ENCODE measurements around the gene HEATR5A.
"Not testable (repeated sequence)": the region's sequence is repeated elsewhere in the genome, so short reads cannot be mapped to it uniquely, and the experiment has no call there.

HEATR5A gene

DNA sequence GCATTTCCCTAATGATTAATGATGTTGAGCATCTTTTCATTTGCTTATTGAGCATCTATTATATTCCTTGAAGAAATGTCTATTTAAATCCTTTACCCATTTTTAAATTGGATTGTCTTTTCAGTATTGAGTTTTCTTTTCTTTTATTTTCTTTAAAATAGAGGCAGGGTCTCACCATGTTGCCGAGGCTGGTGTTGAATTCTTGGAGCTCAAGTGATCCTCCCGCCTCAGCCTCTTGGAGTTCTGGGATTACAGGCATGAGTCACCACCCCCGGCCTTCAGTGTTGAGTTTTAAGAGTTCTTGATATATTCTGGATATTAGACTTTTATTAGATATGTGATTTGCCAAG is 139.5 kb downstream of the HEATR5A start:
- no peak for DNase-seq

- no peak for DNase-seq
Observed at GRCh38 chr14:31280132-31280870, 140.0 kb downstream of the HEATR5A start.

DNA sequence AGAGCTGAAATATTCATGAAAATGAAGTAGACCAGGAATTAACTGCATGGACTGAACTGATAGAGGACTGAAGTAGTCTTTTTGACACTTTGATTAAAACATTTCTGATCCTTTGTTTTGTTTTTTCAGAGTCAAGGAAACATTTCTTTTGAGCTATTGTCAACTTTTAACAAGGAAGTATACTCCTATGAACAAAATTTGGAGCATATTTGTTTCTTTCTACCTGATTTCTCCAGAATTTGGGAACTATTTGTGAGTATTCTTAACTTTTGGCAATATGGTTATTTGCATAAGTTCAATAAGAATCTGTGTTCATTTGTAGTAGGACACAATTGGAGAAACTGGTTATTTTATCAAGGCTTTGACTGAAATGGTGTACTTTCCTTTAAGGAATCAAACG is 141.5 kb downstream of the HEATR5A start:
- no peak for DNase-seq

DNA sequence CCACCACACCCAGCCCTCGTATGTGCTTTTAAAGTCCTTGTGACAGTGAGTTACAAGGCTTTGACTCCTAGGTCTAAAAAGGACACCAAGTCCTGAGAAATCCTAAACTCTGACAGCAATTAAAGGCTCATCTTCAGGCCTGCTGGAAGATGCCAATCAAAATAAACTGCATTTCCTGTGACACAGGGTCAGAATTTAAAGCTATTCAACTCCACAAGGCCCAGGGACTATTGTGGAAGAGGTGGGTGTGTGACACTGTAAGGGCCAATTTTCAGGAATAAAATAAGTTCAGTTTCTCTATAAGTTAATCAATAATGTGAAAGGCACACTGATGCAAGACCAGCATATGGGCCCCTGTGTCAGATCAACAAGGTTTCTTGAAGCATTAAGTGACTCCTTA is 143.3 kb downstream of the HEATR5A start:
- DNase-seq = no peak

DNA sequence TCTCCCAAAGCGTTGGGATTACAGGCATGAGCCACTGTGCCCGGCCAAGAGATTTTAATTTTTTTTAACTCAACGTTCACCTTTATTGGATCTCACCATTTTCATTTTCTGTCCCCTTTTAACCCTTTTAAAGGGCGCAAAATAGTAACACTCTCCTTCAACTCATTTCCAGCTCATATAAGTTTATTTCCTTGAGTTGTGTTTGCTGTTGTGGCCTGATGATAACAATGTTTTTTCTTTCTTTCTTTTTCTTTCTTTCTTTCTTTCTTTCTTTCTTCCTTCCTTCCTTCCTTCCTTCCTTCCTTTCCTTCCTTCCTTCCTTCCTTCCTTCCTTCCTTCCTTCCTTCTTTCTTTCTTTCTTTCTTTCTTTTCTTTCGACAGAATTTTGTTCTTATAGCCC is 143.9 kb downstream of the HEATR5A start:
- not testable (repeated sequence) for DNase-seq

DNA sequence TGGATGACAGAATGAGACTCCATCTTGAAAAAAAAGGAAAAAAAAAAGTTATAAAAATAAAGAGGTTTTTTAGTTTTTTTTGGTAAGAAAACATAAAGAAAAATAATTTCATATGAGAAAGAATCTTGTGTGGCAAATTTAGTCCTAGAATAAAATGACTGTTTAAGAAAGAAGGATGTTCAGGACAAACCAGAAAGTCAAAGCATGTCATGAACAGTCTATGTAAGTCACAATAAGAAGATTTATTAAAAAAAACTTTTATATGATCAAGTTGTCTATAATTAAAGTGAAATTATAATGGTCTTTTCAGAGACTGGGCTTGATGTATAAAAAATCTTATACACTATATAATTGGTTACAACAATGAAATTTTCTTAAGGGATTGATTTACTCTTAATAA is 144.6 kb downstream of the HEATR5A start:
- DNase-seq = no peak

DNA sequence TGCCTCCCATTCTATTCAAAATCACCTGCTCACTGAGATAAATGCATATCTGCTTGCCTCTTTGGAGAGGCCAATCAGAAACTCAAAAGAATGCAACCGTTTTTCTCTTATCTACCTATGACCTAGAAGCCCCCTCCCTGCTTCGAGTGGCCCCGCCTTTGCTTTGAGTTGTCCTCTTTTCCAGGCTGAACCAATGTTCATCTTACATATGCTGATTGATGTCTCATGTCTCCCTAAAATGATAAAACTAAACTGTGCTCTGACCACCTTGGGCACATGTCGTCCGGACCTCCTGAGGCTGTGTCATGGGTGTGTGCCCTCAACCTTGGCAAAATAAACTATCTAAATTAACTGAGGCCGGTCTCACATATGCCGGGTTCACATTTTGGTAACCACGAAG is 148.7 kb downstream of the HEATR5A start:
- no peak for DNase-seq

DNA sequence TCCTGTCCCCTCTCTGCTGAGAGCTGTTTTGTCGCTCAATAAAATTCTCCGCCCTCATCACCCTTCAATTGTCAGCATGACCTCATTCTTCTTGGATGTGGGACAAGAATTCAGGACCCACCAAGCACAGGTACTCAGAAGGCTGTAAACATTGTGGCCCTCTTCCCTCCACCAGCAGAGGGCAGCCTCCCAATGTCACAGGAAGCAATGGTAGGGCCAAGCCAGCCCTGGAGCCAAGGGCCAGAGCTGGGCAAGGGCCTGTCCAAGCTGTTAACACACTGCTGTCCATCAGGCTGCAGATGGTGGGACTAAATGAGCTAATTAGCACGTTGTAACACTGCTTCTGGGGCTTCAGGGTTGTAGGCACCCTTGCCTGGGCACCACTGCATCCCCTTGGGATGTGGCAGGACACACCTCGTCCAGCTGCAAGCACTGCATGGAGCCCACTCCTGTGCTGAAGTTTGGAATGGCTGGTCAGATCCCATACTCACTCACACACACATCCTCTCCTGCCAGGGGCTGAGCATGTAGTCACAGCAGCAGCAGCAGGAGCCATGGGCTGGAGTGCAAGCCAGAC is 150.1 kb downstream of the HEATR5A start:
- DNase-seq = no peak

GRCh38 chr14:31269634-31270195 is 150.6 kb downstream of the HEATR5A start:
- no peak for DNase-seq

DNA sequence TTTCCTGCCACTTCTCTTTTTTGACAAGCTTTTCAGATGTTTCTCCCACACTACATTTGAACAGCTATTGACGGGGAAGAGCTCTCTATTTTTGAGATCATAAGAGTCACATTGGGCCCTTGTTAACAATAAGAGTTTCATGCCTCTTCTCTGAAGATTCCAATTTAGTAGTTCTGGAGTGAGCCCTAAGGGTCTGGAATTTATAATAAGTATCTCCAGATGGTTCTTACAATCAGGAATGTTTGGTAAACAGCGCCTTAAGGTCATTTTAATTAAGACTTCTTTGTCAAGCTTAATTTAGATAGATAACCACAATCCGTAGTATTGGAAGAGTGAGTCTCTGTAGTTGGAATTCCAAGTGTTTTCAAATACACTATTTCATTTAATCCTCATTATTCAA is 152.1 kb downstream of the HEATR5A start:
- no peak for DNase-seq

DNA sequence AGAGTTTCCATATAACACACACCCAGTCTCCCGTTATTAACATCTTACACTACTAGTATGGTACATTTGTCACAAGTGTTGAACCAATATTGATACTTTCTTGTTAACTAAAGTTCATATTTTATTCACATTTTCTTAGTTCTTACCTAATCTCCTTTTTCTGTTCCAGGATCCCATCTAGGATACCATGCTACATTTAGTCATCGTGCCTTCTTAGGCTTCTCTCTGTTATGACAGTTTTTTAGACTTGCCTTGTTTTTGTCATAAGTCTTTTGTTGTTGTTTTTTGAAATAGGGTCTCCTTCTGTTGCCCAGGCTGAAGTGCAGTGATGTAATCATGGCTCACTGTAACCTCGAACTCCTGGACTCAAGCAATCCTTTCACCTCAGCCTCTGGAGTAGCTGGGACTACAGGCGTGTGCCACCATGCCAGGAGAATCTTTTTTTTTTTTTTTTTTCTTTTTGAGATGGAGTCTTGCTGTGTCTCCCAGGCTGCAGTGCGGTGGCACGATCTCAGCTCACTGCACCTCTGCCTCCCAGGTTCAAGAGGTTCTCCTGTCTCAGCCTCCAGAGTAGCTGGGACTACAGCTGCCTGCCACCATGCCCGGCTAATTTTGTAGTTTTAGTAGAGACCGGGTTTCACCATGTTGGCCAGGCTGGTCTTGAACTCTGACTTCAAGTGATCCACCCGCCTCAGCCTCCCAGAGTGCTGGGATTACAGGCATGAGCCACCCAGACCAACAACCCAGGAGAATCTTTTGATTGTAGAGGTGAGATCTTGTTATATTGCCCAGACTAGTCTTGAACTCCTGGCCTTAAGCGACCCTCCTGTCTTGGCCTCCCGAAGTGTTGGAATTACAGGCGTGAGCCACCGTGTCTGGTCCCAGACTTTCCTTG is 153.7 kb downstream of the HEATR5A start:
- DNase-seq = no peak

DNA sequence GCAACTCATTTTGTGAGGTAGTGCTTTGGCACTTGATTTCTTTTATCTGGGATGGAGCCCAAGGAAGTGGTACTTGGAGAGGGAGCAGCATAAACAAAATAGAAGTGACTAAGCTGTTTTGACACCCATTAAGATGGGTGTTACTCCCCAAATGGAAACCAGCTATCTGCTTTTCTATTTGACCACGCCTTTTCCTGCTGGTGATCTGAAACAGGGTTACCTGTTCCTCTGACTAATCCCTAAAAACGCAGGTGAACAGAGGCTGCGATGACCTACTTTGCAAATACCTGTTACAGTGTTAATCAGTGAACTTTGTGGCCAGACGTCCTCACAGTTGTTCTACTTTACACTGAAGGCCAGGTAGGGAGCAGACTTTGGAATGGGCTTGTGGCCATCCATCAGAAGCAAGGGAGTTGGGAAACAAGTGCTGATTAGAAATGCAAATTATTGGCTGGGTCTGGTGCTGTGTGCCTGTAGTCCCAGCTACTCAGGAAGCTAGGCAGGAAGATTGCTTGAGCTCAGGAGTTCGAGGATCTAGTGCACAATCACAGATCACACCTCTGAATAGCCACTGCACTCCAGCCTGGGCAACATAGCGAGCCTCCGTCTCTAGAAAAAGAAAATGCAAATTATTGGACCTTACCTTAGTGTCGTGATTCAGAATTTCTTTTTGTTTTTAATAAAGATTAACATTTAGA is 154.5 kb downstream of the HEATR5A start:
- no peak for DNase-seq

DNA sequence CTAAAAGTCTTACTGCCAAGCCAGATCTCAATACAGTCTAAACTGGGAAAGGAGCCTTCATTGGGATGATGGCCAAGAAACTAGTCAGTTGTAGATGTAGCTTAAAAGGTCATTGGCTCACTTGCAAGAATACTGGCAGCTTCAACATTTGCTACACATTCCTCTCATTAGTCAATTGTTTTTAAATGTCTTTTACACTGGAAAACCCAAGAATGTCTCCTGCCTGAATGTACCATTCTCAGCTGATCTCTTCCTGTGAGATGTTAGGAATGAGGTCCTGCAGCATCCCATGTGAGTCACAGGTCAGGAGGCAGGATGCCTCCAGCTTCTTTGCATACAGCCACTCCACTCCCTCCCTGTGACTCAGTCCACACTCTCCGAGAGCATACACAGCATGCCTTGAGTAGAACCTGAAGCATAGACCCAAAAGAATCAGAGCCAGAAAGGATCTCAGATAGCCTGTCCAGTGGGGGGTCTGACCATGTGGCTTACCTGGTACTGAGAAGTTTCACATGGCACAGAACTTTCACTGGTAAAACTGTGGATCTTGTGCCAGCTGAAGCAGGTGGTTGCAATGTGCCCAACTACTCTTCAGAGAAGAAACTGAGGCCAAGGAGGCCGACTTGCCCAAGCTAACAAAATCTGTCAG is 156.7 kb downstream of the HEATR5A start:
- DNase-seq = peak in 3 of 14 donors; percentile 0 to 14 (median 2)

- DNase-seq = peak in 1 of 14 donors; percentile 1
Observed at GRCh38 chr14:31261859-31262731, 158.3 kb downstream of the HEATR5A start.

GRCh38 chr14:31261523-31261858 is 158.9 kb downstream of the HEATR5A start:
- DNase-seq = no peak

DNA sequence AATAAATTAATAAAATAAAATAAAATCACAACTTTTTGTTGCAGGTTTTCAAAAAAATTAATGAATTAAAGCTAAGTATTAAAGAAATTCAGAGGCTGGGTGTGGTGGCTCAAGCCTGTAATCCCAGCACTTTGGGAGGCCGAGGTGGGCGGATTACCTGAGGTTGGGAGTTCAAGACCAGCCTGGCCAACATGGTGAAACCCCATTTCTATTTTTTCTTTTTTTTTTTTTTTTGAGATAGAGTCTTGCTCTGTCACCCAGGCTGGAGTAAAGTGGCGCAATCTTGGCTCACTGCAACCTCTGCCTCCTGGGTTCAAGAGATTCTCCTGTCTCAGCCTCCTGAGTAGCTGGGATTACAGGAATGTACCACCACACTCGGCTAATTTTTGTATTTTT is 161.3 kb downstream of the HEATR5A start:
- not testable (repeated sequence) for DNase-seq

GRCh38 chr14:31258427-31259039 is 161.8 kb downstream of the HEATR5A start:
- no peak for DNase-seq

- DNase-seq = not testable (repeated sequence)
Observed at GRCh38 chr14:31257554-31258426, 162.6 kb downstream of the HEATR5A start.

DNA sequence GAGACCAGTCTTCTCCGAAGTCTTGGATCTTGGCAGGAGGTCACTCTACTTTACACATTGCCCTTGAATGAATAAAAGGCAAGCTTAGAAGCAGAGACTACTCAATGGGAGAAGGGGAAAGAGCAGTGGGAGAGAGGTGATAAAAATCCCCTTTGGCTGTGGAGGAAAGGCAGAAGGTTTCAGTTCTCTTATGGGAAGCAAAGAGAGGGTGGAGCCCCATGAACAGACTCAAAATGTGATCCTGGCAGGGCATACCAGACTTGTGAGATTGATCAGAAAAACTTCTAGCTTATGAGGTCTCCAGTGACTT is 163.2 kb downstream of the HEATR5A start:
- no peak for DNase-seq
